HepG2 (cell line): ENCODE results near the gene ZNF22. TPM values are rescaled to one million over a fixed set of nuclear protein-coding genes. Genes with fewer than 3 reads are reported as not detected.

Source experiments
- ASH2L ChIP-seq: fragments of 300-600, 200-600 bp; sonication (generic); IDR thresholded peaks from 2 replicates; pipeline ENCODE4 v1.7.0; 2017; ENCODE audit warnings: low read depth, mild to moderate bottlenecking, moderate library complexity, mixed read lengths, low read length; ENCODE audit not compliant: insufficient read length
- HOXA3 ChIP-seq: sonication (generic); formaldehyde crosslinking; IDR thresholded peaks from 2 replicates; pipeline ENCODE4 v1.5.0; 2020; ENCODE audit warnings: missing genetic modification reagents
- HOXD1 ChIP-seq: sonication (generic); formaldehyde crosslinking; IDR thresholded peaks from 2 replicates; pipeline ENCODE4 v1.5.0; 2020; ENCODE audit warnings: missing genetic modification reagents
- MEF2D ChIP-seq: sonication (generic); formaldehyde crosslinking; IDR thresholded peaks from 2 replicates; pipeline ENCODE4 v1.5.1; 2020; ENCODE audit warnings: mild to moderate bottlenecking, missing genetic modification reagents
- MXI1 ChIP-seq: IDR thresholded peaks from 3 replicates; pipeline ENCODE4 v1.6.1; 2012; ENCODE audit warnings: low read depth, low read length, inconsistent platforms, borderline replicate concordance
- MYNN ChIP-seq: sonication (generic); formaldehyde crosslinking; IDR thresholded peaks from 2 replicates; pipeline ENCODE4 v1.4.0; 2020; ENCODE audit warnings: mild to moderate bottlenecking, low read depth, missing genetic modification reagents
- NFATC3 ChIP-seq: sonication (generic); formaldehyde crosslinking; IDR thresholded peaks from 2 replicates; pipeline ENCODE4 v1.5.1; 2020; ENCODE audit warnings: mild to moderate bottlenecking, missing genetic modification reagents
- SETDB1 ChIP-seq: sonication (generic); formaldehyde crosslinking; IDR thresholded peaks from 2 replicates; pipeline ENCODE4 v1.5.1; 2020; ENCODE audit warnings: missing genetic modification reagents, mild to moderate bottlenecking, borderline replicate concordance
- TEAD2 ChIP-seq: sonication (generic); formaldehyde crosslinking; IDR thresholded peaks from 2 replicates; pipeline ENCODE4 v1.9.0; 2021; ENCODE audit warnings: missing genetic modification reagents
- ZNF780A ChIP-seq: sonication (generic); formaldehyde crosslinking; IDR thresholded peaks from 2 replicates; pipeline ENCODE4 v1.8.0; 2022; ENCODE audit warnings: mild to moderate bottlenecking, missing genetic modification reagents, moderate library complexity
- polyA plus RNA-seq, 8 experiments: library from polyadenylated mRNA; depleted of rRNA in 3 of 8; stranded (reverse) in 7 of 8; unstranded in 1 of 8; fragments of >200 nt; fragmentation: Illumina TruSeq in 4 of 8; extraction: Trizol in 4 of 8; gene quantifications; 2 replicates each; pipeline versions ENCODE4 v1.2.1 to v1.2.3, GENCODE V29; 2011 to 2016; ENCODE audit warnings: low read depth in 4 of 8, missing spikeins in 1 of 8, mixed read lengths in 1 of 8; ENCODE audit not compliant: insufficient read depth in 1 of 8
- total RNA-seq, 5 experiments: library from RNA; depleted of rRNA; stranded (reverse); fragments of >200 nt; fragmentation: Illumina TruSeq; extraction: Trizol; gene quantifications; 2 replicates each; pipeline ENCODE4 v1.2.3, GENCODE V29; 2016; ENCODE audit warnings: low read depth in 1 of 5
- TF ChIP-seq, protein P1 (sequence below): sonication (generic); formaldehyde crosslinking; conservative IDR thresholded peaks from 2 replicates; pipeline ENCODE4 v1.8.0; 2022; ENCODE audit warnings: mild to moderate bottlenecking, moderate library complexity, missing genetic modification reagents
- TF ChIP-seq, protein P2 (sequence below): sonication (generic); formaldehyde crosslinking; IDR thresholded peaks from 2 replicates; pipeline ENCODE4 v1.5.1; 2020; ENCODE audit warnings: missing genetic modification reagents, mild to moderate bottlenecking, borderline replicate concordance
- TF ChIP-seq, protein P3 (sequence below): sonication (generic); formaldehyde crosslinking; IDR thresholded peaks from 2 replicates; pipeline ENCODE4 v1.4.0; 2020; ENCODE audit warnings: missing genetic modification reagents, borderline replicate concordance
- TF ChIP-seq, protein P4 (sequence below): sonication (generic); formaldehyde crosslinking; IDR thresholded peaks from 2 replicates; pipeline ENCODE4 v1.5.0; 2020; ENCODE audit warnings: missing genetic modification reagents

ZNF22 gene
- total and polyA plus RNA-seq, 2 of the 13 experiments (the other 11 are each of a cell fraction or from before 2014, with no cell fraction given): 0.40 to 1.3 TPM

DNA sequence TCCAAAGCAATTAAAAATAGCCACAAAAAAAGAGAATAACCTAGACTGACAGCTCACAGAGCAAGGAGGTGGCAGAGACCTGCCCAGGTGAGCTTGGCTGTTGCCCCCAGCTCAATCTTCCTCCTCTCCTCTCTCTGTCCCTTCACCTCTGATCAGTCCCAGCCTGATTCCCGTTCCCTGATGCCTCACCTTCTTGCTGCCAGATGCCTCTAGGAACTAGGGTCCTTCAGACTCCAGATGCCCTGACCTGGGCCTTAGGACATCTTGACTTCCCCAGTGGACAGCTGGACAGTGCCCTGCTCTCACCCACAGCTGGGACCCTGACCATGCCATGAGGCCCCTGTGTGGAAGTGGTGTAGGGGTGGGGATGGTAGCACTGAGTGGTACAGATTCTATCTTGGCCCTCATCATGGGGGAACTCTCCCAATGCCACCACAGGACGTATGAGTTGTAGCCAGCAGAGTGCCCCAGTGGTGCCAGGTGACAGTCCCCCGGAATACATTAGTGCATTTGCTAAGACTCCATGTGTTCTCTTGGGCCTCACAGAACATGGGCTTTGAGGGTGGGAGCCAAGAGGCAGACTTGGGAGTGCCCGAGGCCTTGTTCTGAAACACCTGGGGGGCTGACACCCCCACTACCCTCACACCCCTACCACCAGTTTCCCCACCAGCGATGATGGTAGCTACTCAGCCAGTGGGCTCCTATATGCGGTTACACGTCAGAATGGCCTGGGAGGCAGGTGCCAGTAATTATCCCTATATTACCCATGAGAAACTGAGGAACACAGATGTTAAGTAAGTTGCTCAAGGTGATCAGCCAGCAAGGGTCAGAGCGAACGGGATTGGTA is 24.1 kb upstream of the ZNF22 start (continued):
- TF ChIP-seq, protein P1, sequence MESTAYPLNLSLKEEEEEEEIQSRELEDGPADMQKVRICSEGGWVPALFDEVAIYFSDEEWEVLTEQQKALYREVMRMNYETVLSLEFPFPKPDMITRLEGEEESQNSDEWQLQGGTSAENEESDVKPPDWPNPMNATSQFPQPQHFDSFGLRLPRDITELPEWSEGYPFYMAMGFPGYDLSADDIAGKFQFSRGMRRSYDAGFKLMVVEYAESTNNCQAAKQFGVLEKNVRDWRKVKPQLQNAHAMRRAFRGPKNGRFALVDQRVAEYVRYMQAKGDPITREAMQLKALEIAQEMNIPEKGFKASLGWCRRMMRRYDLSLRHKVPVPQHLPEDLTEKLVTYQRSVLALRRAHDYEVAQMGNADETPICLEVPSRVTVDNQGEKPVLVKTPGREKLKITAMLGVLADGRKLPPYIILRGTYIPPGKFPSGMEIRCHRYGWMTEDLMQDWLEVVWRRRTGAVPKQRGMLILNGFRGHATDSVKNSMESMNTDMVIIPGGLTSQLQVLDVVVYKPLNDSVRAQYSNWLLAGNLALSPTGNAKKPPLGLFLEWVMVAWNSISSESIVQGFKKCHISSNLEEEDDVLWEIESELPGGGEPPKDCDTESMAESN (CRISPR knock-in tag): 0 out of 2 replicates have a peak, but pooled peaks have one; percentile 19
- 0 out of 2 replicates have a peak, but pooled peaks have one; percentile 8 for TF ChIP-seq TEAD2
- TF ChIP-seq ZNF780A (CRISPR knock-in tag): peak; percentile 70
- no peak for TF ChIP-seq HOXA3 (CRISPR knock-in tag)
- TF ChIP-seq HOXD1 (CRISPR knock-in tag): peak; percentile 10; the same call in 1 of the 2 replicates
- no peak for TF ChIP-seq MYNN
- TF ChIP-seq, protein P2, sequence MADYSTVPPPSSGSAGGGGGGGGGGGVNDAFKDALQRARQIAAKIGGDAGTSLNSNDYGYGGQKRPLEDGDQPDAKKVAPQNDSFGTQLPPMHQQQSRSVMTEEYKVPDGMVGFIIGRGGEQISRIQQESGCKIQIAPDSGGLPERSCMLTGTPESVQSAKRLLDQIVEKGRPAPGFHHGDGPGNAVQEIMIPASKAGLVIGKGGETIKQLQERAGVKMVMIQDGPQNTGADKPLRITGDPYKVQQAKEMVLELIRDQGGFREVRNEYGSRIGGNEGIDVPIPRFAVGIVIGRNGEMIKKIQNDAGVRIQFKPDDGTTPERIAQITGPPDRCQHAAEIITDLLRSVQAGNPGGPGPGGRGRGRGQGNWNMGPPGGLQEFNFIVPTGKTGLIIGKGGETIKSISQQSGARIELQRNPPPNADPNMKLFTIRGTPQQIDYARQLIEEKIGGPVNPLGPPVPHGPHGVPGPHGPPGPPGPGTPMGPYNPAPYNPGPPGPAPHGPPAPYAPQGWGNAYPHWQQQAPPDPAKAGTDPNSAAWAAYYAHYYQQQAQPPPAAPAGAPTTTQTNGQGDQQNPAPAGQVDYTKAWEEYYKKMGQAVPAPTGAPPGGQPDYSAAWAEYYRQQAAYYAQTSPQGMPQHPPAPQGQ (CRISPR knock-in tag): peak; percentile 98; the same call in 1 of the 2 replicates
- 0 out of 2 replicates have a peak, but pooled peaks have one; percentile 21 for TF ChIP-seq SETDB1
- no peak for TF ChIP-seq NFATC3 (CRISPR knock-in tag)
- TF ChIP-seq ASH2L: no peak
- TF ChIP-seq MEF2D (CRISPR knock-in tag): peak; percentile 68; the same call in 1 of the 2 replicates
- no peak for TF ChIP-seq MXI1
- TF ChIP-seq, protein P3, sequence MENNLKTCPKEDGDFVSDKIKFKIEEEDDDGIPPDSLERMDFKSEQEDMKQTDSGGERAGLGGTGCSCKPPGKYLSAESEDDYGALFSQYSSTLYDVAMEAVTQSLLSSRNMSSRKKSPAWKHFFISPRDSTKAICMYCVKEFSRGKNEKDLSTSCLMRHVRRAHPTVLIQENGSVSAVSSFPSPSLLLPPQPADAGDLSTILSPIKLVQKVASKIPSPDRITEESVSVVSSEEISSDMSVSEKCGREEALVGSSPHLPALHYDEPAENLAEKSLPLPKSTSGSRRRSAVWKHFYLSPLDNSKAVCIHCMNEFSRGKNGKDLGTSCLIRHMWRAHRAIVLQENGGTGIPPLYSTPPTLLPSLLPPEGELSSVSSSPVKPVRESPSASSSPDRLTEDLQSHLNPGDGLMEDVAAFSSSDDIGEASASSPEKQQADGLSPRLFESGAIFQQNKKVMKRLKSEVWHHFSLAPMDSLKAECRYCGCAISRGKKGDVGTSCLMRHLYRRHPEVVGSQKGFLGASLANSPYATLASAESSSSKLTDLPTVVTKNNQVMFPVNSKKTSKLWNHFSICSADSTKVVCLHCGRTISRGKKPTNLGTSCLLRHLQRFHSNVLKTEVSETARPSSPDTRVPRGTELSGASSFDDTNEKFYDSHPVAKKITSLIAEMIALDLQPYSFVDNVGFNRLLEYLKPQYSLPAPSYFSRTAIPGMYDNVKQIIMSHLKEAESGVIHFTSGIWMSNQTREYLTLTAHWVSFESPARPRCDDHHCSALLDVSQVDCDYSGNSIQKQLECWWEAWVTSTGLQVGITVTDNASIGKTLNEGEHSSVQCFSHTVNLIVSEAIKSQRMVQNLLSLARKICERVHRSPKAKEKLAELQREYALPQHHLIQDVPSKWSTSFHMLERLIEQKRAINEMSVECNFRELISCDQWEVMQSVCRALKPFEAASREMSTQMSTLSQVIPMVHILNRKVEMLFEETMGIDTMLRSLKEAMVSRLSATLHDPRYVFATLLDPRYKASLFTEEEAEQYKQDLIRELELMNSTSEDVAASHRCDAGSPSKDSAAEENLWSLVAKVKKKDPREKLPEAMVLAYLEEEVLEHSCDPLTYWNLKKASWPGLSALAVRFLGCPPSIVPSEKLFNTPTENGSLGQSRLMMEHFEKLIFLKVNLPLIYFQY: peak; percentile 4; the same call in 1 of the 2 replicates
- TF ChIP-seq, protein P4, sequence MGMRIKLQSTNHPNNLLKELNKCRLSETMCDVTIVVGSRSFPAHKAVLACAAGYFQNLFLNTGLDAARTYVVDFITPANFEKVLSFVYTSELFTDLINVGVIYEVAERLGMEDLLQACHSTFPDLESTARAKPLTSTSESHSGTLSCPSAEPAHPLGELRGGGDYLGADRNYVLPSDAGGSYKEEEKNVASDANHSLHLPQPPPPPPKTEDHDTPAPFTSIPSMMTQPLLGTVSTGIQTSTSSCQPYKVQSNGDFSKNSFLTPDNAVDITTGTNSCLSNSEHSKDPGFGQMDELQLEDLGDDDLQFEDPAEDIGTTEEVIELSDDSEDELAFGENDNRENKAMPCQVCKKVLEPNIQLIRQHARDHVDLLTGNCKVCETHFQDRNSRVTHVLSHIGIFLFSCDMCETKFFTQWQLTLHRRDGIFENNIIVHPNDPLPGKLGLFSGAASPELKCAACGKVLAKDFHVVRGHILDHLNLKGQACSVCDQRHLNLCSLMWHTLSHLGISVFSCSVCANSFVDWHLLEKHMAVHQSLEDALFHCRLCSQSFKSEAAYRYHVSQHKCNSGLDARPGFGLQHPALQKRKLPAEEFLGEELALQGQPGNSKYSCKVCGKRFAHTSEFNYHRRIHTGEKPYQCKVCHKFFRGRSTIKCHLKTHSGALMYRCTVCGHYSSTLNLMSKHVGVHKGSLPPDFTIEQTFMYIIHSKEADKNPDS: no peak
